HL-60/S4 treated with retinoic acid at 250 ng/mL for 4 days and 3 days (cell line): ENCODE data around the gene GCGR.

Experiments used
- in situ Hi-C: fragments of 300-500 bp; cut with MboI; formaldehyde crosslinking; loops from 2 replicates; pipeline ENCODE4 v1.7.0; 2022; ENCODE audit warnings: low sequenced_read_pairs

Gene GCGR

DNA sequence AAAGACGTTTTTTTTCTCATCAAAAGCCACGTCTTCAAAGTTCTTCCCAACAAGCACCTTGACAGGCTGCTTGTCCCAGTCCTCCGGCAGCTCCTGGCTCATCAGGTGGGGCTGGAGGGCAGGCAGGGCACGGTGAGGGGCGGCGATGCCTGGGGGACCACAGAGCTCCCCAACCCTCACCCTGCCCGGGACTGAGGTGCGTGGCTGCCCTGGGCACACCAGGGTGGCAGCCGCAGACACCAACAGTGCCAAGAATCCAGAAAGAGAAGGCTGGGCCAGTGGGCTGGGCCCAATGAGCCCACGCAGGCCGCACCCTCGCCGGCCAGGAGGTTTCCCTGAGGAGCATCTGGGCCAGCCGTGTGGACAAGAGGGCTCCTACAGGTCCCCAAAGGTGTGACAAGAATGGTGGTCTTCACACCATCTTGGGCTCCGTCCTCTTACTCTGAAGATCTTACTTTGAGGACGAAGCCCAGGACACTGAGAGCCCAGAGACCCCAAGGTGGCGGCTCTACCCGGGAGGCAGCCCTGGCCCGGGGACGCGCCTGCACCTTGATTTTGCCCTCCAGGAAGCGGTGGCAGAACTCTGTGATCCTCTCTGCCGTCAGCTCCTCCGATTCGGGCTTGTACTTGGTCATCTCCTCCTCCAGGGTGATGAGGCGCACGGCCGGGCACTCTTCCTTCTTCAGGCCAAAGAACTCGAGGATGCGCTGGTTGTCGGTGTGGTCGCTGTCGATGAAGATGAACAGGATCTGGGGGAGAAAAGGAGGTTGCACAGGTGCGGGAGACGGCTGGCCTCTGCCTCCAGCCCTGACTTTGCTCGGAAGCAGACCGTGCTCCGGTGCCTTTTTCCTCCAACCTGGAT is 42.2 kb downstream of the GCGR start:
- in situ Hi-C loops = no loop called here

- in situ Hi-C loops = no loop called here
These were observed 43.1 kb downstream of the GCGR start for GRCh38 chr17:81846743-81847689.

DNA sequence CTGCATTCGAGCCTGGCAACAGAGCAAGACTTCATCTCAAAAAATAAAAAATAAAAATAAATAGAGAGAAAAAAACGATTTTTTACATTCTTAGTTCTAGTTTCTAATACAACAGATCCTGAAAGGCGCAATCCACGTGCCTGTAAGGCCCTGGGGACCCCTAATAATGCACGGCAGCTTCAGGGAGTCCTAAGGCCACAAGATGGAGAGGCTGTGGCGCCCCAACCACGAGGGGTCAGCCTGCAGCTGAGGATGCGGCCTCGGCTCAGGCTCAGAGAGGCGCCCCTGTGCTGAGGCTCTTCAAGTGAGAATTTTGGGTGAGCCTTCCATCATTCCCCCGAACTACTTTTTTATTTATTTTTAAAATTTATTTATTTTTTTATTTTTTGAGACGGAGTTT is 45.5 kb downstream of the GCGR start:
- in situ Hi-C loops = no loop called here

GRCh38 chr17:81851423-81851822 is 47.5 kb downstream of the GCGR start:
- in situ Hi-C loops = no loop called here

DNA sequence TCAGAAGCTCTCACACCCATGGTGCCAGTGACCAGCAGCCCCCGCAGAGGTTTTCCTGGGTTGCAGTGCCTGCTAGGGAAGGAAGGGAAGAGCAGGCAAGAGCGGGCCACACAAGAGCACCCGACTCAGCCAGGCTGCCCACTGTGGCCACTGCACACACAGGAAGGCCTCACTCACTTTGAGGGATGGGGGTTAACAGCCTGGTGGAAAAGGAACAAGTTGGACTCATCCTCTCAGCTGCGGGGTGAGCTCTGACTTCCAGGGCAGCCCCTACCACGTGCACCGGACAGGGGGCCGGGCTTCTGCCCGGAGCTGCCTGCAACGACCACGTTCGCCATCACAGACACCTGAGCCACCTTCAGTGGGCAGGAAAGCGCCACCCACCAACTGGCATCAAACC is 48.3 kb downstream of the GCGR start:
- in situ Hi-C loops = no loop called here

- in situ Hi-C loops = no loop called here
These were observed 51.2 kb downstream of the GCGR start for GRCh38 chr17:81854974-81855774.

- in situ Hi-C loops = no loop called here
These were observed 54.4 kb downstream of the GCGR start for GRCh38 chr17:81858170-81858966.

DNA sequence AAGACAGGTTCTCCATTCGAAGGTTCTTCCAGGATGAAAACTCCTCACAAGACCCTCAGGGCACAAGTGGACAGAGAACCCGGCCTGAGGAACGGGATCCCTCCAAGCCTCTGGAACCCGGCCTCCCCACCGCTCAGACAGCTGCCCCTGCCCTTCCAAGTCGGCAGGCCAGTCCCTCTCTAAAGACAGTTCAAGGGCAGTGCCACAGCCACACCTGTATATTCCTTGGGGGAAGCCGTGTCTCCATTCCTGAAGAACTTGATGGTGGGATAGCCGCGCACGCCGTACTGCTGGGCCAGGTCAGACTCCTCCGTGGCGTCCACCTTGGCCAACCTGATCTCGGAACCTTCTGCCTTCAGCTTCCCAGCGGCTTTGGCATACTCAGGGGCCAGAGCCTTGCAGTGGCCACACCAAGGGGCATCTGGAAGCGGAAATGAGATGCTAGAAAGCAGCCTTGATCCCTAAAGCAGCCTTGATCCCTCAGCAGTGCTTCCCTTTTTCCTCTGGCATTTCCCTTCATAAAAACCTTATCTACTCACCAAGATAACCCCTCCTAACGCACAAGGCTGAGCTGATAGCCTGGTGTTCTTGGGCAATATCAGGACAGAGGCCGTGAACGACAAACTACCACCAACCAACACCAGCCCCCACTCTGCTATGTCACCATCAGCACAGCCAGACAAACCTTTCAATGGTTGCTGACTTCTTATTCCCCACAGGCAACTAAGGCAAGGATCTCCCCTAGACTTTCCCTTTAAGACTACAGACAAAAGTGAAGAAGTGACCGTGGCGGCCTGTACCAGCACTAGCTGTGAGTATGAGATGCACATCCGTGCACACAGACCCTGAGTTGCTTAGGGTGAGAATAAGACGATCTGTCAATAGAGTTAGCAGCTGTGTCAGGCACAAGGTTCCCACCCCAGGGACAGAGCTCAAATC is 55.3 kb downstream of the GCGR start:
- in situ Hi-C loops = no loop called here

GRCh38 chr17:81859906-81860755 is 56.2 kb downstream of the GCGR start, which contains the start of gene P4HB:
Gene P4HB (minus strand): TSS chr17:81860535. CDS start chr17:81860471, 64 bp downstream.
- in situ Hi-C loops = no loop called here

GRCh38 chr17:81860756-81861568 is 57.0 kb downstream of the GCGR start:
- in situ Hi-C loops = no loop called here

GRCh38 chr17:81863123-81863675 is 59.2 kb downstream of the GCGR start:
- in situ Hi-C loops = no loop called here
